CD4-positive, alpha-beta T cell (primary cell): Measurements from ENCODE around the gene AGTPBP1. TPM values are rescaled to one million over a fixed set of nuclear protein-coding genes. Genes with fewer than 3 reads are reported as not detected.

ENCODE experiments used
- ATAC-seq: fragments of 200-7000 bp; cut with Tn5 transposase; one replicate; pipeline ENCODE4 v1.10.0; 2022; ENCODE audit warnings: mild to moderate bottlenecking; ENCODE audit not compliant: poor library complexity
- CTCF ChIA-PET: fragments of 350-600 bp; sonication (Branson Sonifier 250); formaldehyde crosslinking; loops from one replicate; lab custom pipeline; 2021; ENCODE audit warnings: antibody characterized with exemption, inconsistent platforms; lab: Charles Lee
- POLR2A ChIA-PET: fragments of 350-600 bp; sonication (Branson Sonifier 250); formaldehyde crosslinking; loops from one replicate; lab custom pipeline; 2021; ENCODE audit warnings: antibody characterized with exemption, inconsistent platforms; lab: Charles Lee
- DNase-seq, 14 experiments: peaks; one replicate each; pipeline ENCODE4 v3.0.0-alpha.2; 2013 to 2020; ENCODE audit warnings: mixed read lengths in 2 of 14
- H3K27ac ChIP-seq, 2 donors: one replicate each; pipeline versions ENCODE4 v1.5.1 to v1.7.0; 2013; ENCODE audit warnings: low read length in 2 of 2, low read depth in 1 of 2, mild to moderate bottlenecking in 1 of 2
- H3K27me3 ChIP-seq, 2 experiments: 1 replicate in 1 of 2; 2 replicates in 1 of 2; pipeline versions ENCODE4 v1.6.1 to v1.7.0; 2013; ENCODE audit warnings: low read length in 2 of 2, control low read depth in 1 of 2, mild to moderate bottlenecking in 1 of 2, moderate library complexity in 1 of 2; ENCODE audit not compliant: insufficient read depth in 2 of 2, control insufficient read depth in 1 of 2
- H3K36me3 ChIP-seq: one replicate; pipeline ENCODE4 v1.6.1; 2013; ENCODE audit warnings: low read length, control low read depth; ENCODE audit not compliant: insufficient read depth
- H3K4me1 ChIP-seq: one replicate; pipeline ENCODE4 v1.6.1; 2013; ENCODE audit warnings: low read length, control low read depth; ENCODE audit not compliant: insufficient read depth
- H3K4me3 ChIP-seq: one replicate; pipeline ENCODE4 v1.5.1; 2013; ENCODE audit warnings: mild to moderate bottlenecking, low read length, moderate library complexity
- H3K9me3 ChIP-seq, 2 experiments: 1 replicate in 1 of 2; 2 replicates in 1 of 2; pipeline versions ENCODE4 v1.6.1 to v1.7.0; 2013; ENCODE audit warnings: low read length in 2 of 2, mild to moderate bottlenecking in 2 of 2, control low read depth in 1 of 2, moderate library complexity in 1 of 2; ENCODE audit not compliant: control insufficient read depth in 1 of 2, insufficient read depth in 1 of 2
- H3K27ac Mint-ChIP-seq: one replicate; pipeline ENCODE4 v1.8.0; 2020; ENCODE audit warnings: mixed read lengths
- H3K27me3 Mint-ChIP-seq: one replicate; pipeline ENCODE4 v1.8.0; 2021; ENCODE audit warnings: mixed read lengths
- H3K36me3 Mint-ChIP-seq: one replicate; pipeline ENCODE4 v1.8.0; 2021; ENCODE audit warnings: low read depth, mixed read lengths
- H3K4me1 Mint-ChIP-seq: one replicate; pipeline ENCODE4 v1.8.0; 2021; ENCODE audit warnings: low read depth, mixed read lengths
- H3K4me3 Mint-ChIP-seq: one replicate; pipeline ENCODE4 v1.8.0; 2020; ENCODE audit warnings: mild to moderate bottlenecking, mixed read lengths
- H3K9me3 Mint-ChIP-seq: one replicate; pipeline ENCODE4 v1.8.0; 2020; ENCODE audit warnings: mixed read lengths
- intact Hi-C, 2 experiments: fragments of 100-400 bp; cut with DNase I in 1 of 2; cut with micrococcal nuclease in 1 of 2; formaldehyde crosslinking; loops; one replicate each; pipeline versions ENCODE4 v1.15.1 to v1.9.0; 2023 to 2025; cut with DNase I, micrococcal nuclease
- total RNA-seq, 174 experiments: library from RNA in 2 of 174; stranded (reverse) in 2 of 174; gene quantifications; one replicate each; pipeline ENCODE4 v1.2.3 and lab custom pipeline; 2021 to 2026
- TF ChIP-seq, protein P1 (sequence below): fragments of 200-600 bp; IDR thresholded peaks from one replicate; pipeline ENCODE4 v1.8.0; 2022; ENCODE audit warnings: antibody characterized with exemption, mild to moderate bottlenecking

The AGTPBP1 gene
- total RNA-seq, 2 experiments from 2014 or later: 52.0 to 55.2 TPM

- H3K9me3 Mint-ChIP-seq: no peaks in the 10 kb centered on the region
- H3K4me3 Mint-ChIP-seq: no peak overlapping the region
- intact Hi-C loops: no loop called here
- Histone ChIP-seq H3K9me3 (no peaks in the 10 kb centered on the region), H3K36me3 (peaks cover under 1% of the 10 kb centered on the region), H3K4me3 (no peak overlapping the region), H3K4me1 (no peaks in the 10 kb centered on the region), H3K27me3 (no peaks in the 10 kb centered on the region), H3K27ac (no peak overlapping the region)
- H3K27me3 Mint-ChIP-seq: no peaks in the 10 kb centered on the region
- H3K36me3 Mint-ChIP-seq: peaks cover 27% of the 10 kb centered on the region
- peak in 1 of 14 experiments; percentile 53 for DNase-seq
- peak overlapping the region; percentile 16 for H3K27ac Mint-ChIP-seq
- no peak for ATAC-seq
- POLR2A ChIA-PET: interaction anchor here (3.8 kb wide), 1 partner anchor 24 kb away, joined by 13 read pairs; the partner anchor contains the start of gene AGTPBP1
- H3K4me1 Mint-ChIP-seq: peaks cover 66% of the 10 kb centered on the region
- CTCF ChIA-PET: no interaction called here
- TF ChIP-seq, protein P1, sequence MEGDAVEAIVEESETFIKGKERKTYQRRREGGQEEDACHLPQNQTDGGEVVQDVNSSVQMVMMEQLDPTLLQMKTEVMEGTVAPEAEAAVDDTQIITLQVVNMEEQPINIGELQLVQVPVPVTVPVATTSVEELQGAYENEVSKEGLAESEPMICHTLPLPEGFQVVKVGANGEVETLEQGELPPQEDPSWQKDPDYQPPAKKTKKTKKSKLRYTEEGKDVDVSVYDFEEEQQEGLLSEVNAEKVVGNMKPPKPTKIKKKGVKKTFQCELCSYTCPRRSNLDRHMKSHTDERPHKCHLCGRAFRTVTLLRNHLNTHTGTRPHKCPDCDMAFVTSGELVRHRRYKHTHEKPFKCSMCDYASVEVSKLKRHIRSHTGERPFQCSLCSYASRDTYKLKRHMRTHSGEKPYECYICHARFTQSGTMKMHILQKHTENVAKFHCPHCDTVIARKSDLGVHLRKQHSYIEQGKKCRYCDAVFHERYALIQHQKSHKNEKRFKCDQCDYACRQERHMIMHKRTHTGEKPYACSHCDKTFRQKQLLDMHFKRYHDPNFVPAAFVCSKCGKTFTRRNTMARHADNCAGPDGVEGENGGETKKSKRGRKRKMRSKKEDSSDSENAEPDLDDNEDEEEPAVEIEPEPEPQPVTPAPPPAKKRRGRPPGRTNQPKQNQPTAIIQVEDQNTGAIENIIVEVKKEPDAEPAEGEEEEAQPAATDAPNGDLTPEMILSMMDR: no peak
Observed at GRCh38 chr9:85717220-85717619, 24.5 kb downstream of the AGTPBP1 start.

DNA sequence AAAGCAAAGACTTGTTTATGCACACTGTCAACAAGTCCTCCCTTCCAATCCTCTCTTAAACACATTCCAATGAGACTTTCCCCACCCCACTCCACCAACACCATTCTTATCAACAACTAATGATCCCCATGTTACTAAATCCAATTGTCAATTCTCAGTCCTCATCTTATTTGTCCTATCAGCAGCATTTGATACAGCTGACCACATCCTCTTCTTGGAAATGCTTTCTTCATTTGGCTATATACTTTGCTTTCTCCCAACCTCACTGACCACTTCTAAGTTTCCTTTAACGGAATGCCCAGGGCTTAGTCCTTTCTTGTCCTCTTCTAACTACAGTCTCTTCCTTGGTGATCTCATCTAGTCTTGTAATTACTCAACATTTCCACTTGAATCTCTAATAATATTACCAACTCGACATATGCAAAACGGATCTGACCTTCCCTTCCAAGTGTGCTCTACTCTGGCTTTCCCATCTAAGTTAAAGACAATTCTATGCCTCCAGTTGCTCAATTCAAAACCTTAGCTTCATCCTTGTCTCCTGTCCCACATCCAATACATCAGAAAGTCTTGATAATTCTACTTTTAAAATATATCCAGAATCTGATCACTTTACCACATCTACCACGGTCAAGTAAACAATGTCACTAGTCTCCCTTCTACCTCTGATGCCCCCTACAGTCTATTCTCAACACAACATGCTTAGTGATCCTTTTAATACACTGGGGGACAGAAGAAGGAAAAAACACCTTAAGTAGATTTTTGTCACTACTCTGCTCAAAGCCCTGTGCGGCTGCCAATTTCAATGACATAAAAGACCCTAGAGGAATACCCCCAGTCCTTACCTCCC, 25.5 kb downstream of the AGTPBP1 start:
- H3K27ac ChIP-seq: peak overlapping the region in 1 of 2 donors; percentile 4
- no peak overlapping the region for H3K4me3 ChIP-seq
- H3K9me3 Mint-ChIP-seq: no peaks in the 10 kb centered on the region
- TF ChIP-seq, protein P1: no peak
- no peak overlapping the region for H3K4me3 Mint-ChIP-seq
- intact Hi-C loops: no loop called here
- ATAC-seq (no peak), DNase-seq (peak in 2 of 14 experiments; percentile 16 to 29)
- H3K9me3 ChIP-seq: no peaks in the 10 kb centered on the region
- peak overlapping the region; percentile 16 for H3K27ac Mint-ChIP-seq
- H3K36me3 Mint-ChIP-seq: peaks cover 18% of the 10 kb centered on the region
- CTCF ChIA-PET: interaction anchor here (1.8 kb wide), 1 partner anchor 18 kb away, joined by 4 read pairs; no protein-coding TSS in a partner anchor
- POLR2A ChIA-PET: interaction anchor here (3.8 kb wide), 1 partner anchor 25 kb away, joined by 13 read pairs; the partner anchor contains the start of gene AGTPBP1
- H3K4me1 ChIP-seq: no peaks in the 10 kb centered on the region
- no peaks in the 10 kb centered on the region for H3K27me3 ChIP-seq
- H3K4me1 Mint-ChIP-seq: peaks cover 59% of the 10 kb centered on the region
- H3K27me3 Mint-ChIP-seq: no peaks in the 10 kb centered on the region
- no peaks in the 10 kb centered on the region for H3K36me3 ChIP-seq

DNA sequence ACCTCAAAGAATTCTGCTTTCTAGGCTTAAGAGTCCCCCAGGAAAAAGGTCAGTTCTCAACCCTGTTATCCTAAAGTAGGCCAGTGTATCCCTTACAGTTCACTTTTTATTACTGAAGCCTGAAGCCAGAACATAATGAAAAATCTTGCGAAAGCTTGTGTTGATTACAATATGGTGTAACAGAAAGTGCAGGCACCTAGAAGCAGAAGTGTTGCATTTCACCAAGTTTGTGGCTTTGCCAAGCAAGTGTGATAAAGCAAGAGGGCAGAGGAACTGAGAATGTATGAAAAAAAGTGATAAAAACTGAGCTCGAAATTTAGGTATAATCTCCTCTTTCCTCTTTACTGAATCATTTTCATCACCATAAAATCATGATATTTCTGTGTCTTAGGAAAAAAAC, 26.2 kb downstream of the AGTPBP1 start:
- Mint-ChIP-seq H3K27me3 (no peaks in the 10 kb centered on the region), H3K9me3 (no peaks in the 10 kb centered on the region), H3K27ac (peak overlapping the region; percentile 16), H3K36me3 (peaks cover 16% of the 10 kb centered on the region), H3K4me3 (no peak overlapping the region), H3K4me1 (peaks cover 52% of the 10 kb centered on the region)
- DNase-seq (peak in 3 of 14 experiments; percentile 35 to 69 (median 39)), ATAC-seq (no peak)
- TF ChIP-seq, protein P1: no peak
- POLR2A ChIA-PET: interaction anchor here (3.8 kb wide), 1 partner anchor 26 kb away, joined by 13 read pairs; the partner anchor contains the start of gene AGTPBP1
- Histone ChIP-seq H3K36me3 (no peaks in the 10 kb centered on the region), H3K27ac (peak overlapping the region in 1 of 2 donors; percentile 4), H3K27me3 (no peaks in the 10 kb centered on the region), H3K4me1 (no peaks in the 10 kb centered on the region), H3K4me3 (no peak overlapping the region), H3K9me3 (no peaks in the 10 kb centered on the region)
- intact Hi-C loops: no loop called here
- CTCF ChIA-PET: interaction anchor here (1.8 kb wide), 1 partner anchor 17 kb away, joined by 4 read pairs; no protein-coding TSS in a partner anchor
